ENCODE data around the gene RBM47. TPM values are rescaled to one million over a fixed set of nuclear protein-coding genes. Genes with fewer than 3 reads are reported as not detected.
"Not testable (repeated sequence)": the region's sequence is repeated elsewhere in the genome, so short reads cannot be mapped to it uniquely, and the experiment has no call there.

RBM47 gene
- total RNA-seq, 2 experiments from 2014 or later: 2.7 to 3.1 TPM

- H3K9me3 Mint-ChIP-seq; H3K36me3 Mint-ChIP-seq; DNase-seq; H3K4me1 Mint-ChIP-seq; ATAC-seq (ENCODE audit: low read depth); POLR2A ChIA-PET; H3K4me3 Mint-ChIP-seq; H3K27me3 Mint-ChIP-seq; H3K27ac Mint-ChIP-seq: not testable (repeated sequence)
Observed at GRCh38 chr4:40561543-40562177, 68.0 kb downstream of the RBM47 start.

DNA sequence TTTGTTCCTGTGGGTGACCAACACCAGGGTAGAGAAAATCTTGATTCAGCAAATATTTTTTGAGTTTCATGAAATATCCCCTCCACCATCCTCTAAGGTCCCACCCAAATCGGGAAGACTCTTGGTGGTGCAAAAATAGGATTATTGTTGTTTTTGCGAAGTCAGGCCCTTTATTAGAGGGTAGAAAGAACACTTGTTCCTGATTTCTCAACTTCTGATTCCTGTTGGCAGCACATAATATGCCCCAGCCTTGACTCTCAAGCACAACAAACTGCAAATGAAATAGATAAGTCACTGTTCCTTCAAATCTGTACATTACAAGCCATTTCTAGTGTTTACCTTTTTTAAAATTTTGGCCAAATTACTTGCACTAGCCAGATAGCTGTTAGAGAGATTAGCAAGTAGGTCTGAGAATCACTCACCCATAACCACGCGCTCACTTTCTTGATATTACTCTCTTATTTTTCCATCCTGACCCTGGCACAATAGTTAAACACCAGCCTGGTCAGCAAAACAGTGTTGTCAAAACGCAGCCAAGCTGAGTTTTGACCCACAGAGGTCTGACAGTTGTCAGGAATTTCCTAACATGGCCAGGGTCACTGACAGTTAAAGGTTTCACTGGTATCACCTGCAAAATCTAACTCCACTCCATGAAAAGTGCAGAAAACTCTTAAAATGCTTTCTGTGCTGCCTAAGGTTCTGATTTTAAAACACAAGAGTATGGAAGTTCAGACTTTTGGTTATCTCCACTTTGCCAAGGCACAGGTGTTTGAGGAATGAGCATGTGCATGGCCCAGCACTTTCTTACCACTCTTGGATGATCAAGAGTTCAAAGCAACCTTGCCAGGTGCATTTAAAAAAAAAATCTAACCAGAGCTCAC is 69.8 kb downstream of the RBM47 start:
- H3K36me3 Mint-ChIP-seq: no peaks in the 10 kb centered on the region
- H3K27ac Mint-ChIP-seq: no peak overlapping the region
- no peak for ATAC-seq (ENCODE audit: low read depth)
- H3K4me3 Mint-ChIP-seq: no peak overlapping the region
- POLR2A ChIA-PET: no interaction called here
- peaks cover 9% of the 10 kb centered on the region for H3K4me1 Mint-ChIP-seq
- DNase-seq: no peak
- no peaks in the 10 kb centered on the region for H3K27me3 Mint-ChIP-seq
- no peaks in the 10 kb centered on the region for H3K9me3 Mint-ChIP-seq

DNA sequence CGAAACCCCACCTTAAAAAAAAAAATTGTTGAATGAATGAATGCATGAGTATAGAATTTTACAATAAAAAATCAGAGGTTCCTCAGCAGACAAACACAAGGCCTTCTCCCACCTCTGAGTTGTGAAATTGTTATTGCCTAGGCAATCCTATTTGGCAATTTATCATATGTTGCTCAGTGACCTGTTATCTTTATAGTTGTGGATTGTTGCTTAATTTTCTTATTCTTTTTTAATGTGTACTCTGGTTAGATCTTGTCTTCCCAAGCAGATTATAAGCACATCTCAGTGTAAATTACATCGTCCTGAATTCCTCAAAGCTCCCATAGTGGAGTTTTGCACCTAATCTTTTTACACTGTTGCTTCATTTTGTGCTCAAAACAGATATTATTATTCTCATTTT is 71.9 kb downstream of the RBM47 start:
- H3K36me3 Mint-ChIP-seq: no peaks in the 10 kb centered on the region
- H3K9me3 Mint-ChIP-seq: no peaks in the 10 kb centered on the region
- POLR2A ChIA-PET: no interaction called here
- H3K4me1 Mint-ChIP-seq: peaks cover 8% of the 10 kb centered on the region
- DNase-seq: no peak
- ATAC-seq (ENCODE audit: low read depth): no peak
- H3K4me3 Mint-ChIP-seq: no peak overlapping the region
- no peak overlapping the region for H3K27ac Mint-ChIP-seq
- no peaks in the 10 kb centered on the region for H3K27me3 Mint-ChIP-seq

DNA sequence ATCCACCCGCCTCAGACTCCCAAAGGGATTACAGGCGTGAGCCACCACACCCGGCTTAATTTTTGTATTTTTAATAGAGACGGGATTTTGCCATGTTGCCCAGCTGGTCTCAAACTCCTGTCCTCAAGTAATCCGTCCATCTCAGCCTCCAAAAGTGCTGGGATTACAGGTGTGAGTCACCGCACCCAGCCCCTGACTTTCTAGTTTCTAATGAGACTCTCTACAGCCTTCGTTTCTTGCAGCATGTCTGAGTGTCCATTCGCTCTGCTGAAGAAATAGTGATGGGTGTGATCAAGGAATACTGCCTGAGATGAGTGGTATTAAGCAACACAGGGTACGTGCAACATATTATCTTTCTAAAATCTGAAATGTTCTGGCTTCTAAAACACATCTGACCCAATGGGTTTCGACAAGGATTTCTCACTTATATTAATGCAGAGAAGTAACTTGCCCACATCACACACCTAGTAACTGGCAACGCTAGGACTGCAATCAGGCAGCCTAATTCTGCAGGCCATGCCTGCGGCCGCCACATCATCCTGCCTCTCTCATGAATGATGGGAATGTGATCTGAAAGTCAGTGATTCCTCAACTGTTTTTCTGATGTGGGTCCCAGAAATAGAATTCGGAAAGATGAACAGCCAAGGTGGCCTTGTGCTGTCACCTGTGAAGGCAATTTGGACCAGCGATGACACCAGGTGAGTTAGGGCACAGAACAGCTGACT is 74.3 kb downstream of the RBM47 start:
- no peak overlapping the region for H3K4me3 Mint-ChIP-seq

DNA sequence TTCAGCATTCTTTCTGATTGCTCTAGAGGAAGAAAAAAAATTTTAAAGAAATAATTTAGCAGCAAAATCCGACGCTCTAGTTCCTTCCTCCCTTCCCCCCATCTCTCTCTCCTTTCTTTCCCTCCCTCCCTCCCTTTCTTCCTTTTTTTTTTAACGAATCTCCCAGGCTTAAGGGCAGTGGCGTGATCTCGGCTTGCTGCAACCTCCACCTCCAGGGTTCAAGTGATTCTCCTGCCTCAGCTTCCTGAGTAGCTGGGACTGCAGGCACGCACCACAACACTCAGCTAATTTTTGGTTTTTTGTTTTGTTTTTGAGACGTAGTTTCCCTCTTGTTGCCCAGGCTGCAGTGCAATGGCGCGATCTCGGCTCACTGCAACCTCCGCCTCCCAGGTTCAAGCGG is 75.0 kb downstream of the RBM47 start:
- Mint-ChIP-seq H3K27ac (peak overlapping the region; percentile 62), H3K4me1 (peaks cover 19% of the 10 kb centered on the region)
- POLR2A ChIA-PET: interaction anchor here (0.6 to 0.7 kb wide), 4 partner anchors 85 to 849 kb away, joined by 3 to 4 read pairs (median 4); no protein-coding TSS in a partner anchor
- H3K4me3 Mint-ChIP-seq; ATAC-seq (ENCODE audit: low read depth); H3K9me3 Mint-ChIP-seq; DNase-seq; H3K36me3 Mint-ChIP-seq; H3K27me3 Mint-ChIP-seq: not testable (repeated sequence)

More for the DNA sequence above, 74.3 kb downstream of the RBM47 start:
- ATAC-seq (ENCODE audit: low read depth) (no peak), DNase-seq (no peak)
- Mint-ChIP-seq H3K27me3 (no peaks in the 10 kb centered on the region), H3K36me3 (no peaks in the 10 kb centered on the region), H3K9me3 (no peaks in the 10 kb centered on the region), H3K4me1 (peaks cover 20% of the 10 kb centered on the region), H3K27ac (no peak overlapping the region)
- POLR2A ChIA-PET: no interaction called here

DNA sequence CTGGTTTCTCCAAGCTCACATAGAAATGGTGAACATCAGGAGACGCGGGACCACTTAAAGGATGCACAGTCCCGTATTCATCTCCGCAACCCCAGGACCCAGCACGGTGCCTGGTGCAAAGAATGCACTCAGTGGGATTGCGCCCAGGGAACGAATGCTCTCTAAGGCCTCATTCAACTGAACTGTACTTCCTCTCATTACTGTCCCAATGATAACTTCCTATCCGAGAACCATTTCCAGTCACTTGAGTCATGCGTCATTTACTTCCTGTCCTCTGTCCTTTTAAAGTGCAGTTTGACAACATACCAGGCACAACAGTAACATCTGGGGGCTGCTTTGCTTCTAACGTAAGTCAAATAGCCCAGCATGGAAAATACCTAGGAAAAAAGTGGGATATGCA is 75.7 kb downstream of the RBM47 start:
- no peak overlapping the region for H3K27ac Mint-ChIP-seq
- H3K4me1 Mint-ChIP-seq: peaks cover 19% of the 10 kb centered on the region
- no peaks in the 10 kb centered on the region for H3K9me3 Mint-ChIP-seq
- POLR2A ChIA-PET: interaction anchor here (0.5 to 1.0 kb wide), 6 partner anchors 85 to 848 kb away, joined by 3 to 4 read pairs (median 3); no protein-coding TSS in a partner anchor
- no peaks in the 10 kb centered on the region for H3K27me3 Mint-ChIP-seq
- no peak for ATAC-seq (ENCODE audit: low read depth)
- no peak for DNase-seq
- no peak overlapping the region for H3K4me3 Mint-ChIP-seq
- no peaks in the 10 kb centered on the region for H3K36me3 Mint-ChIP-seq

DNA sequence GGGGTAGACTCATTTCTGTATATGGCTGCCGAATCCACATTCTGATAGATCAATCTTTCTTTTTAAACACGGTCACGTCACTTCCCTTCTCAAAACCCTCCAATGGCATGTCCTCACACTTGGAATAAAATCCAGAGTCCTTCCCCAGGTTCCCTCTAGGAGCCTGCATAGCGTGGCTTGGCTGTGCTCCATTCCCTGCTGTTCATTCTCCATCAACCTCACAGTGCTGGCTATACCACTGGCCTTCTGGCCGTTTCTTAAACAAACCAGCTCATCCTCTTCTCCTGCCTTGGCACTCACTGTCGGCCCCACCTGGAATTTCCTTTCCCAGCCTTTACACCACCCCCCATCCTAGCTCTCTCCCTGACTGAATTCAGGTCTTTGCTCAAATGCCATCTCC is 77.1 kb downstream of the RBM47 start:
- no peaks in the 10 kb centered on the region for H3K27me3 Mint-ChIP-seq
- H3K9me3 Mint-ChIP-seq: no peaks in the 10 kb centered on the region
- H3K36me3 Mint-ChIP-seq: no peaks in the 10 kb centered on the region
- ATAC-seq (ENCODE audit: low read depth) (no peak), DNase-seq (no peak)
- POLR2A ChIA-PET: no interaction called here
- peaks cover 22% of the 10 kb centered on the region for H3K4me1 Mint-ChIP-seq
- H3K27ac Mint-ChIP-seq: no peak overlapping the region
- no peak overlapping the region for H3K4me3 Mint-ChIP-seq

DNA sequence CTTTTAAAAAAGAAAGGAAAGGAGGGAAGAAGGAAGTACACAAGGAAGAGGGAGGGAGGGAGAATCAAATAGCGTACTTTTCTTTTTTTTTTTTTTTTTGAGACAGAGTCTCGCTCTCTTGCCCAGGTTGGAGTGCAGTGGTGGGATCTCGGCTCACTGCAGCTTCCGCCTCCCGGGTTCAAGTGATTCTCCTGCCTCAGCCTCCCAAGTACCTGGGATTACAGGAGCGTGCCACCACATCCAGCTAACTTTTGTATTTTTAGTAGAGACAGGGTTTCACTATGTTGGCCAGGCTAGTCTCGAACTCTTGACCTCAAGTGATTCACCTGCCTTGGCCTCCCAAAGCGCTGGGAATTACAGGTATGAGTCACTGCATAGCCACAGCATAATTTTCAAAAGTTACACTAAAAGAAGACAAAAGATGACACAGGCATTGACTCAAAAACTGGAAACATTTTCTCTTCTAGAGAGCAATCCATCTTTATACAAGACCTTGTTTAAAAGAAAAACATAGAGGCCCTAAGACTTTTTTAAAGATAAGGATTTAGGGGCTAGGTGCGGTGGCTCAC is 78.0 kb downstream of the RBM47 start:
- ATAC-seq (ENCODE audit: low read depth): not testable (repeated sequence)

DNA sequence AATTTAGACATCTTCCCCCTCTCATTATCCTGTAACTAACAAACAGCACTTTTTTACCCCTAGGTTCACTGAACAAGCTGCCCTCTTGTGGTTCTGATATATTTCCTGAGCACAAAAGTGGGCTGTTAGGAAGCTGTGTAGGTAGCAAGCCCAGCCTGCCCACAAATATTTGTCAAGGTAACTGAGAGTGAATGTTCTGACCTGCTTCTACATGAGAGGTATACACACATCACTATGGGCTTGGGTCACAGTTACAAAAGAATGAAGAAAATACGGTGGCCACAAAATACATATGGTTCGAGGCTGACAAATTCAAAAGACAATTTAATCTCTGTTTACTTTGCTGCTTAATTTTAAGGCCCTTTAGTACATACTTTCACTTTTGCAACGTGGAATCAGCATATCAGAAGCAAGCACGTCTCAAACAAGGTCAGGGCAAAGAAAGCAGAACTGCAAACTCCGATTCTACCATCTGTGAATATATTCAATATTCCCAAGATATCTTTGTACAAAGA is 78.7 kb downstream of the RBM47 start:
- DNase-seq (no peak), ATAC-seq (ENCODE audit: low read depth) (peak; percentile 91)
- POLR2A ChIA-PET: interaction anchor here (0.7 to 1.3 kb wide), 3 partner anchors 119 to 351 kb away, joined by 3 read pairs; no protein-coding TSS in a partner anchor
- Mint-ChIP-seq H3K27me3 (no peaks in the 10 kb centered on the region), H3K9me3 (no peaks in the 10 kb centered on the region), H3K4me3 (peak overlapping the region; percentile 73), H3K4me1 (peaks cover 26% of the 10 kb centered on the region), H3K27ac (peak overlapping the region; percentile 79), H3K36me3 (no peaks in the 10 kb centered on the region)

More for the DNA sequence above, 78.0 kb downstream of the RBM47 start:
- Mint-ChIP-seq H3K27ac (peak overlapping the region; percentile 79), H3K4me3 (peak overlapping the region; percentile 73), H3K4me1 (peaks cover 26% of the 10 kb centered on the region)
- POLR2A ChIA-PET: interaction anchor here (0.7 to 1.3 kb wide), 3 partner anchors 120 to 352 kb away, joined by 3 read pairs; no protein-coding TSS in a partner anchor
- not testable (repeated sequence) for H3K36me3 Mint-ChIP-seq, DNase-seq, H3K27me3 Mint-ChIP-seq, H3K9me3 Mint-ChIP-seq

GRCh38 chr4:40550196-40550595 is 79.5 kb downstream of the RBM47 start:
- no peak for ATAC-seq (ENCODE audit: low read depth)
- H3K9me3 Mint-ChIP-seq: no peaks in the 10 kb centered on the region
- H3K27ac Mint-ChIP-seq: peak overlapping the region; percentile 60

DNA sequence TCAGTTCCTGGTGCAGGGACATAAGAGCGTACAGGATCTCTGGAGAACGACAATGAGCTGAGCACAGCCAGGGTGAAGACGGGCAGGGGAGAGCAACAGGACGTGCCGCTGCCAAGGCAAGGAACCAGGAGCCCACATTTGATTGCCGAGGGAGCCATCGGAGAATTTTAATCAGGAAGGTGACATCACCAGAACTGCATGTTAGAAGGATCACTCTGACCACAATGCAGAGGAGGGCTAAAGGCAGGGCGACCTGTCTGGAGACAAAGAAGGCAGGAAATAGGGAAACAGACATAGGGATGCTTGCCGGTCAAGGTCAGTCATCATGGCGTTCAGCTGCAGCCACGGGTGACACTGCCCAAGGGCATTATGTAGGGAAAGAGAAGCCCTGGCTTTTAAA is 81.4 kb downstream of the RBM47 start:
- no peaks in the 10 kb centered on the region for H3K27me3 Mint-ChIP-seq
- H3K4me1 Mint-ChIP-seq: peaks cover 21% of the 10 kb centered on the region

More at GRCh38 chr4:40550196-40550595, 79.5 kb downstream of the RBM47 start:
- Mint-ChIP-seq H3K36me3 (no peaks in the 10 kb centered on the region), H3K27me3 (no peaks in the 10 kb centered on the region), H3K4me1 (peaks cover 26% of the 10 kb centered on the region), H3K4me3 (peak overlapping the region; percentile 73)
- POLR2A ChIA-PET: interaction anchor here (1.0 to 1.3 kb wide), 2 partner anchors 118 to 350 kb away, joined by 3 read pairs; no protein-coding TSS in a partner anchor
- DNase-seq: no peak

DNA sequence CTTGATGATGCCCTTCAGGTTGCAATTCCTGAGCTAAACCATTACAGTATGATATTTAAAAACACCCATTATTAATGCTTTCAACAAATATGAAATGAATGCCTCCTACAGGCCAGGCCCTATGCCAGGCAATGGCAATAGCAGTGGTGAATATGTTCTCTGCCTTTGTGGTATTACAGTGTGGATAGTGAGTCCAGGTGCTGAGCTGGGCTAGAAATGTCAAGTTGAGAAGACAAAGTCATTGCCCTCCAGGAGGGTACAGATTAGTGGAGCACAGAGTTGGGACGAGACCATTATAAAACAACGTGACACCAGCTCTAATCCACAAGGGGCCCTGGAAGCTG is 81.9 kb downstream of the RBM47 start:
- POLR2A ChIA-PET: no interaction called here
- H3K36me3 Mint-ChIP-seq: no peaks in the 10 kb centered on the region
- H3K4me3 Mint-ChIP-seq: no peak overlapping the region
- H3K9me3 Mint-ChIP-seq: no peaks in the 10 kb centered on the region
- ATAC-seq (ENCODE audit: low read depth) (no peak), DNase-seq (no peak)
- H3K27ac Mint-ChIP-seq: no peak overlapping the region
- peaks cover 21% of the 10 kb centered on the region for H3K4me1 Mint-ChIP-seq
- H3K27me3 Mint-ChIP-seq: no peaks in the 10 kb centered on the region

More for the DNA sequence above, 81.4 kb downstream of the RBM47 start:
- DNase-seq: no peak
- Mint-ChIP-seq H3K27ac (no peak overlapping the region), H3K9me3 (no peaks in the 10 kb centered on the region), H3K36me3 (no peaks in the 10 kb centered on the region), H3K4me3 (no peak overlapping the region)
- POLR2A ChIA-PET: interaction anchor here (1.2 kb wide), 1 partner anchor 11 kb away, joined by 3 read pairs; no protein-coding TSS in a partner anchor
- ATAC-seq (ENCODE audit: low read depth): no peak
